A549 (cell line): Measurements from ENCODE around the gene KRTAP1-5. TPM values are rescaled to one million over a fixed set of nuclear protein-coding genes. Genes with fewer than 3 reads are reported as not detected.

Source experiments
- ATAC-seq, 2 experiments: fragments of 200-7000 bp in 1 of 2; fragments of >200 bp in 1 of 2; cut with Nextera tagmentation in 1 of 2; cut with Tn5 transposase in 1 of 2; 3 replicates each; pipeline versions ENCODE4 v1.8.0 to v1.9.1; 2018 to 2020; ENCODE audit warnings: mild to moderate bottlenecking in 1 of 2, moderate library complexity in 1 of 2
- CTCF ChIA-PET: fragments of 300-600 bp; sonication (Branson Sonifier 250); formaldehyde crosslinking; extraction: SDS; loops from one replicate; lab custom pipeline; 2021; ENCODE audit warnings: antibody characterized with exemption, inconsistent platforms; lab: Yijun Ruan, JAX
- POLR2A ChIA-PET: fragments of 350-600 bp; formaldehyde crosslinking; extraction: SDS; loops from one replicate; lab custom pipeline; 2021; ENCODE audit warnings: antibody characterized with exemption, inconsistent platforms; lab: Yijun Ruan, JAX
- DNase-seq, 2 experiments: peaks; one replicate each; pipeline versions ENCODE4 v3.0.0 to v3.0.0-alpha.2; 2011 to 2016; ENCODE audit warnings: low read depth in 1 of 2, low spot score in 1 of 2
- FAIRE-seq: peaks from 2 replicates; lab custom pipeline; 2011; peaks lifted over from hg19 to GRCh38; lab: Jason Lieb, UNC
- H3K27ac ChIP-seq, 2 experiments: fragments of >200 bp; sonication (Bioruptor Twin); formaldehyde crosslinking; 3 replicates each; pipeline ENCODE4 v1.5.1; 2016 to 2017
- H3K4me1 ChIP-seq: fragments of >200 bp; sonication (Bioruptor Twin); formaldehyde crosslinking; 3 replicates; pipeline ENCODE4 v1.6.1; 2016
- H3K4me2 ChIP-seq: fragments of >200 bp; sonication (Bioruptor Twin); formaldehyde crosslinking; 3 replicates; pipeline ENCODE4 v1.6.1; 2016
- H3K4me3 ChIP-seq: fragments of >200 bp; sonication (Bioruptor Twin); formaldehyde crosslinking; 3 replicates; pipeline ENCODE4 v1.5.1; 2016
- H3K9me3 ChIP-seq: fragments of >200 bp; sonication (Bioruptor Twin); formaldehyde crosslinking; 3 replicates; pipeline ENCODE4 v1.6.1; 2016
- CBX2 ChIP-seq: fragments of 200-600 bp; sonication (generic); IDR thresholded peaks from 2 replicates; pipeline ENCODE4 v1.6.1; 2016; ENCODE audit warnings: low read depth, mild to moderate bottlenecking, borderline replicate concordance
- CEBPB ChIP-seq, 2 experiments: fragments of >200 bp in 1 of 2; sonication (Bioruptor Twin) in 1 of 2; formaldehyde crosslinking in 1 of 2; IDR thresholded peaks; 2 replicates each; pipeline ENCODE4 v1.6.1; 2012 to 2016
- CHD4 ChIP-seq: fragments of 200-600 bp; sonication (generic); IDR thresholded peaks from 2 replicates; pipeline ENCODE4 v1.6.1; 2016; ENCODE audit warnings: antibody characterized with exemption, mild to moderate bottlenecking, borderline replicate concordance
- ESRRA ChIP-seq: fragments of 150-350 bp; IDR thresholded peaks from 2 replicates; pipeline ENCODE4 v1.6.1; 2014; ENCODE audit warnings: mild to moderate bottlenecking, low read length, borderline replicate concordance
- JUN ChIP-seq, 2 experiments: fragments of >200 bp; sonication (Bioruptor Twin); formaldehyde crosslinking; IDR thresholded peaks; 2 replicates in 1 of 2; 3 replicates in 1 of 2; pipeline ENCODE4 v1.6.1; 2016 to 2017
- JUNB ChIP-seq: fragments of >200 bp; sonication (Bioruptor Twin); formaldehyde crosslinking; IDR thresholded peaks from 2 replicates; pipeline ENCODE4 v1.6.1; 2016
- KDM1A ChIP-seq: fragments of 200-600 bp; sonication (generic); IDR thresholded peaks from 2 replicates; pipeline ENCODE4 v1.6.1; 2016; ENCODE audit warnings: low read depth, mild to moderate bottlenecking
- KDM5A ChIP-seq: fragments of 200-600 bp; sonication (generic); IDR thresholded peaks from 2 replicates; pipeline ENCODE4 v1.6.1; 2016; ENCODE audit warnings: antibody characterized with exemption, mild to moderate bottlenecking
- MAFK ChIP-seq: fragments of 450-650 bp; IDR thresholded peaks from 2 replicates; pipeline ENCODE4 v1.6.1; 2014; ENCODE audit not compliant: partially characterized antibody
- NR3C1 ChIP-seq: fragments of >200 bp; sonication (Bioruptor Twin); formaldehyde crosslinking; IDR thresholded peaks from 3 replicates; pipeline ENCODE4 v1.6.1; 2017
- POLR2A ChIP-seq: IDR thresholded peaks from 2 replicates; pipeline ENCODE4 v1.6.1; 2012; ENCODE audit warnings: mild to moderate bottlenecking, low read length
- RAD21 ChIP-seq, 2 experiments: fragments of >200 bp in 1 of 2; sonication (Bioruptor Twin) in 1 of 2; formaldehyde crosslinking in 1 of 2; IDR thresholded peaks in 1 of 2; conservative IDR thresholded peaks in 1 of 2; 2 replicates in 1 of 2; 3 replicates in 1 of 2; pipeline ENCODE4 v1.6.1; 2012 to 2018; ENCODE audit warnings: inconsistent platforms in 1 of 2
- RARB ChIP-seq: fragments of 250-450 bp; sonication (Bioruptor Pico); IDR thresholded peaks from 2 replicates; pipeline ENCODE4 v1.8.0; 2021; ENCODE audit warnings: mild to moderate bottlenecking, moderate library complexity
- RCOR1 ChIP-seq: fragments of 150-350 bp; IDR thresholded peaks from 2 replicates; pipeline ENCODE4 v1.6.1; 2014; ENCODE audit warnings: antibody characterized with exemption, low read length, low read depth
- TP53 ChIP-seq: fragments of 250-450 bp; sonication (Bioruptor Pico); IDR thresholded peaks from 2 replicates; pipeline ENCODE4 v1.5.0; 2021; ENCODE audit warnings: mild to moderate bottlenecking, moderate library complexity
- WGBS: methylation state at CpG from one replicate; pipeline ENCODE4 v1.1.6; 2017; ENCODE audit errors: missing lambda C conversion rate; 5-methylcytosine and 5-hydroxymethylcytosine counted together
- polyA plus RNA-seq, 4 experiments: library from polyadenylated mRNA; depleted of rRNA in 3 of 4; stranded (reverse); fragments of >200 nt; fragmentation: RNase III in 1 of 4; extraction: RNeasy Plus Mini Kit Qiagen cat#74134 plus additional on column Dnase treatment in 1 of 4; gene quantifications; 2 replicates in 3 of 4; 3 replicates in 1 of 4; pipeline ENCODE4 v1.2.3, GENCODE V29; 2011 to 2017
- TF ChIP-seq, protein P1 (sequence below): fragments of 200-600 bp; sonication (generic); IDR thresholded peaks from 2 replicates; pipeline ENCODE4 v1.6.1; 2016; ENCODE audit warnings: antibody characterized with exemption, mild to moderate bottlenecking, moderate library complexity
- TF ChIP-seq, protein P2 (sequence below): IDR thresholded peaks from 2 replicates; pipeline ENCODE4 v1.6.1; 2012; ENCODE audit warnings: low read depth, borderline replicate concordance
- TF ChIP-seq, protein P3 (sequence below): fragments of >200 bp; sonication (Bioruptor Twin); formaldehyde crosslinking; IDR thresholded peaks from 3 replicates; pipeline ENCODE4 v1.6.1; 2016
- TF ChIP-seq, protein P4 (sequence below): fragments of 150-350 bp; IDR thresholded peaks from 2 replicates; pipeline ENCODE4 v1.6.1; 2014; ENCODE audit warnings: low read depth, mild to moderate bottlenecking, low read length
- TF ChIP-seq, protein P5 (sequence below): fragments of 450-650 bp; IDR thresholded peaks from 2 replicates; pipeline ENCODE4 v1.6.1; 2014; ENCODE audit warnings: antibody characterized with exemption

KRTAP1-5 gene
- polyA plus RNA-seq, 2 of the 4 experiments (the other 2 are of a cell fraction) = not detected

DNA sequence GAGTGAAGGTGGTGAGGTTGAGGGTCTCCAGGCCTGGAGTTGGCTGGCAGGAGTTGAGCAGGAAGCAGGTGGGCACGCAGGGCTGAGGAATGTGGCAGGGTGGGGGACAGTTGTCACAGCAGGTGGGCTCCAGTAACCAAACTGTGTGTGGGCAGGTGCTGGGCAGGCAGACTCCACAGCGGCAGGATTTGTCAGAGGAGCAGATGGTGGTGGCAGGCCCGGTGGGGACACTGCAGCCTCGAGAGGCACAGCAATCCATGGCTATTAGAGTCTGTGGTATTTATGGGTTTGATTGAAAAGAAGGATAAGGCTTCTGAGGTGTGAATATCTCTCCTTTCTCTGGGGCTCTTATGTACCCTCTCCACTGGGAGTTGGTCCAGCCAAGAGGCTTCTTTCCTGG is 33.2 kb downstream of the KRTAP1-5 start, which contains the start of gene KRTAP3-3:
KRTAP3-3 (minus strand) TSS at position 326 of the 400 bp plus-strand sequence; CDS start at position 259, 67 bp downstream.
- FAIRE-seq = no peak
- Histone ChIP-seq H3K9me3 (0 out of 3 replicates have a peak, but pooled peaks cover 5% of the 10 kb centered on the region), H3K4me1 (no peaks in the 10 kb centered on the region), H3K4me3 (no peak within 1 kb of the TSS), H3K27ac (no peak within 1 kb of the TSS), H3K4me2 (no peak within 1 kb of the TSS)
- no peak for ATAC-seq
- TF ChIP-seq KDM5A = no peak
- TF ChIP-seq MAFK = no peak
- no peak for TF ChIP-seq ESRRA
- no peak for TF ChIP-seq RARB
- TF ChIP-seq, protein P1, sequence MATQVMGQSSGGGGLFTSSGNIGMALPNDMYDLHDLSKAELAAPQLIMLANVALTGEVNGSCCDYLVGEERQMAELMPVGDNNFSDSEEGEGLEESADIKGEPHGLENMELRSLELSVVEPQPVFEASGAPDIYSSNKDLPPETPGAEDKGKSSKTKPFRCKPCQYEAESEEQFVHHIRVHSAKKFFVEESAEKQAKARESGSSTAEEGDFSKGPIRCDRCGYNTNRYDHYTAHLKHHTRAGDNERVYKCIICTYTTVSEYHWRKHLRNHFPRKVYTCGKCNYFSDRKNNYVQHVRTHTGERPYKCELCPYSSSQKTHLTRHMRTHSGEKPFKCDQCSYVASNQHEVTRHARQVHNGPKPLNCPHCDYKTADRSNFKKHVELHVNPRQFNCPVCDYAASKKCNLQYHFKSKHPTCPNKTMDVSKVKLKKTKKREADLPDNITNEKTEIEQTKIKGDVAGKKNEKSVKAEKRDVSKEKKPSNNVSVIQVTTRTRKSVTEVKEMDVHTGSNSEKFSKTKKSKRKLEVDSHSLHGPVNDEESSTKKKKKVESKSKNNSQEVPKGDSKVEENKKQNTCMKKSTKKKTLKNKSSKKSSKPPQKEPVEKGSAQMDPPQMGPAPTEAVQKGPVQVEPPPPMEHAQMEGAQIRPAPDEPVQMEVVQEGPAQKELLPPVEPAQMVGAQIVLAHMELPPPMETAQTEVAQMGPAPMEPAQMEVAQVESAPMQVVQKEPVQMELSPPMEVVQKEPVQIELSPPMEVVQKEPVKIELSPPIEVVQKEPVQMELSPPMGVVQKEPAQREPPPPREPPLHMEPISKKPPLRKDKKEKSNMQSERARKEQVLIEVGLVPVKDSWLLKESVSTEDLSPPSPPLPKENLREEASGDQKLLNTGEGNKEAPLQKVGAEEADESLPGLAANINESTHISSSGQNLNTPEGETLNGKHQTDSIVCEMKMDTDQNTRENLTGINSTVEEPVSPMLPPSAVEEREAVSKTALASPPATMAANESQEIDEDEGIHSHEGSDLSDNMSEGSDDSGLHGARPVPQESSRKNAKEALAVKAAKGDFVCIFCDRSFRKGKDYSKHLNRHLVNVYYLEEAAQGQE = no peak
- TF ChIP-seq POLR2A = no peak
- TF ChIP-seq, protein P2, sequence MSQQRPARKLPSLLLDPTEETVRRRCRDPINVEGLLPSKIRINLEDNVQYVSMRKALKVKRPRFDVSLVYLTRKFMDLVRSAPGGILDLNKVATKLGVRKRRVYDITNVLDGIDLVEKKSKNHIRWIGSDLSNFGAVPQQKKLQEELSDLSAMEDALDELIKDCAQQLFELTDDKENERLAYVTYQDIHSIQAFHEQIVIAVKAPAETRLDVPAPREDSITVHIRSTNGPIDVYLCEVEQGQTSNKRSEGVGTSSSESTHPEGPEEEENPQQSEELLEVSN = no peak
- no peak for TF ChIP-seq CBX2
- TF ChIP-seq, protein P3, sequence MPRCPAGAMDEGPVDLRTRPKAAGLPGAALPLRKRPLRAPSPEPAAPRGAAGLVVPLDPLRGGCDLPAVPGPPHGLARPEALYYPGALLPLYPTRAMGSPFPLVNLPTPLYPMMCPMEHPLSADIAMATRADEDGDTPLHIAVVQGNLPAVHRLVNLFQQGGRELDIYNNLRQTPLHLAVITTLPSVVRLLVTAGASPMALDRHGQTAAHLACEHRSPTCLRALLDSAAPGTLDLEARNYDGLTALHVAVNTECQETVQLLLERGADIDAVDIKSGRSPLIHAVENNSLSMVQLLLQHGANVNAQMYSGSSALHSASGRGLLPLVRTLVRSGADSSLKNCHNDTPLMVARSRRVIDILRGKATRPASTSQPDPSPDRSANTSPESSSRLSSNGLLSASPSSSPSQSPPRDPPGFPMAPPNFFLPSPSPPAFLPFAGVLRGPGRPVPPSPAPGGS = no peak
- TF ChIP-seq JUNB = no peak
- TF ChIP-seq CEBPB (IDR thresholded peaks at IDR 0.05) = no peak
- TF ChIP-seq, protein P4, sequence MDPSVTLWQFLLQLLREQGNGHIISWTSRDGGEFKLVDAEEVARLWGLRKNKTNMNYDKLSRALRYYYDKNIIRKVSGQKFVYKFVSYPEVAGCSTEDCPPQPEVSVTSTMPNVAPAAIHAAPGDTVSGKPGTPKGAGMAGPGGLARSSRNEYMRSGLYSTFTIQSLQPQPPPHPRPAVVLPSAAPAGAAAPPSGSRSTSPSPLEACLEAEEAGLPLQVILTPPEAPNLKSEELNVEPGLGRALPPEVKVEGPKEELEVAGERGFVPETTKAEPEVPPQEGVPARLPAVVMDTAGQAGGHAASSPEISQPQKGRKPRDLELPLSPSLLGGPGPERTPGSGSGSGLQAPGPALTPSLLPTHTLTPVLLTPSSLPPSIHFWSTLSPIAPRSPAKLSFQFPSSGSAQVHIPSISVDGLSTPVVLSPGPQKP = no peak
- no peak for TF ChIP-seq JUN (IDR thresholded peaks at IDR 0.05)
- 48% methylated on average over 4 of the region's 4 CpGs for WGBS
- ChIA-PET CTCF (interaction anchor here (1.0 kb wide), 1 partner anchor 24 kb away, joined by 3 read pairs; no protein-coding TSS in a partner anchor), POLR2A (no interaction called here)
- no peak for DNase-seq

DNA sequence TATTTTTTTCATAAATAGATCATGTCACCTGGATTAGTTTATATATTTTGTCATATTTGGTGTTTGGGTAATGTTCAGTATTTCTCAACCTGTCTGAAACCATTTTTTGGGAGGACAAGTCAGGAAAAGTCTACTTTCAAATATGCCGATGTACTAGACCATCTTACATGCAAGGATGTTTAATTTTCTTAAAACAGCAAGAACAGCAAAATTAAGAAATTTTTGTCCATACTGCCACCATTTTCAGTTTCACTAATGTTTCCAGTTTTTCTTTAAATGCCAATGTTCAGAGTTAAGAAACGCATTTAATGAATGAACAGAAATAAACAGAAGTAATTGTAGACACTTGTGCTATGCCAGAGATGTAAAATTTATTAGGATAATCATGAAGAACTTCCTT is 33.9 kb downstream of the KRTAP1-5 start:
- no peaks in the 10 kb centered on the region for H3K4me1 ChIP-seq
- no peak for ATAC-seq
- POLR2A ChIA-PET = no interaction called here
- no peak for TF ChIP-seq RCOR1
- peak; percentile 76 for TF ChIP-seq MAFK
- TF ChIP-seq, all 56 proteins: peak for 1
- CTCF ChIA-PET = interaction anchor here (1.0 kb wide), 1 partner anchor 25 kb away, joined by 3 read pairs; no protein-coding TSS in a partner anchor
- FAIRE-seq (no peak), DNase-seq (no peak)
- 88% methylated on average over 2 of the region's 2 CpGs for whole genome bisulfite sequencing
- Histone ChIP-seq H3K4me2 (no peak overlapping the region), H3K27ac (no peak overlapping the region), H3K4me3 (no peak overlapping the region), H3K9me3 (0 out of 3 replicates have a peak, but pooled peaks cover 5% of the 10 kb centered on the region)

DNA sequence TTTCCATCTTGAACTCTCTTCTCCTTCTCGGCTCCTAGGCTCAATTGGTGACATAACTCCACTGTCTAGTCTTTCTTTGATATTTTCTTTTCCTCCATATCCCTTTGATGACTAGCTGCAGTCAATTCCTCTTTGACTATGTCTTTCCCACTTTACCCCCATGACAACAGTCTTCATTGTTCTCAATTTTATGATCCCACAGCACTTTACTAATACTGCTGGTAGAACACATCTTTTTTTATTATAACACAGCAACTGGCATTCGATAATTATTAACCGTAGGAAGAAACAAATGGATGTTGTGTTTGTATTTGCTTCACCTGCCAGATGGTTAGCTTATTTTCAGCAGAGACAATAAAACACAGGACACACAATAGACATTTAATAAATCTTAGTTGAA is 34.3 kb downstream of the KRTAP1-5 start:
- no peak overlapping the region for H3K4me3 ChIP-seq
- H3K9me3 ChIP-seq = 0 out of 3 replicates have a peak, but pooled peaks cover 5% of the 10 kb centered on the region
- ChIA-PET CTCF (no interaction called here), POLR2A (no interaction called here)
- ATAC-seq = no peak
- no peak for DNase-seq
- 77% methylated on average over 3 of the region's 3 CpGs for WGBS
- H3K4me1 ChIP-seq = no peaks in the 10 kb centered on the region
- peak; percentile 86 for FAIRE-seq
- H3K27ac ChIP-seq = no peak overlapping the region
- TF ChIP-seq CBX2 (no peak), CHD4 (no peak), TP53 (CRISPR knock-in tag) (no peak), RAD21 (conservative IDR thresholded peaks at IDR 0.05 in 1 of 2, IDR thresholded peaks at IDR 0.05 in 1 of 2) (no peak), KDM1A (no peak), NR3C1 (no peak)
- TF ChIP-seq, protein P3 = no peak
- TF ChIP-seq, protein P4 = no peak
- TF ChIP-seq, protein P5, sequence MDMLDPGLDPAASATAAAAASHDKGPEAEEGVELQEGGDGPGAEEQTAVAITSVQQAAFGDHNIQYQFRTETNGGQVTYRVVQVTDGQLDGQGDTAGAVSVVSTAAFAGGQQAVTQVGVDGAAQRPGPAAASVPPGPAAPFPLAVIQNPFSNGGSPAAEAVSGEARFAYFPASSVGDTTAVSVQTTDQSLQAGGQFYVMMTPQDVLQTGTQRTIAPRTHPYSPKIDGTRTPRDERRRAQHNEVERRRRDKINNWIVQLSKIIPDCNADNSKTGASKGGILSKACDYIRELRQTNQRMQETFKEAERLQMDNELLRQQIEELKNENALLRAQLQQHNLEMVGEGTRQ = no peak
- H3K4me2 ChIP-seq = no peak overlapping the region
